ENCODE data around the gene LHFPL2. TPM values are rescaled to one million over a fixed set of nuclear protein-coding genes. Genes with fewer than 3 reads are reported as not detected.

The LHFPL2 gene
- total RNA-seq, 2 experiments from 2014 or later: 0.20 TPM; not detected in 1

DNA sequence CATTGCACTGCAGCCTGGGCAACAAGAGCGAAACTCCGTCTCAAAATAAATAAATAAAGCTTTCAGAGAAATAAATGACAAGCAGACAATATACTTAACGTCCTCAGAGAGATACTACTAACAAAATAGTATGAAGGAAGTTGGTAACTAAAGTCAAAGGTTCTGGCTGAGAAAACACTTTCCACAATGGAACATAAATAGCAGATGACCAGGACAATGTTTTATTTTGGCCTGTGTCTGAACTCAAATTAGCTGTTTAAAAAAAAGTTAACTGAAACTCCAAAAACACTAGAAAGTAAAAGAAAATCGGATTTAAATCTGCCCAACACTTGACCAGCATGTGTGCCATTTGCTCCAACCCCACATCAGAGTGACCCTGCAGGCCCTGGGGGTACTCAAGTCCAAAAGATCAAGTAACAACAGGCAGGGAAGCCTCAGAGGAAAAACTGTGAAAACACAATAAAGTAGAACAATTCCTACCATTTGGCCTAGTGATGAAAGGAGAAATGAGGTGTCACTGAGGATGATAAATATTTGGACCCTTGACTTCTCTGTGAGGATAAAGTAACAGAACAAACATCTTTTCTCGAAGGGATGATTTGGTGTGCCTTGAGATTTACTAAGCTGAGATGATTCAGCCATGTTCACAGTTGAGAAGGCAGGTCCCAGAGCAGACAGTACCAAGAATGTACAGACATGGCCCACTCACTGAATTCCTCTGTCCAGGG, 47.7 kb downstream of the LHFPL2 start:
- Mint-ChIP-seq H3K36me3 (ENCODE audit: low read depth) (no peaks in the 10 kb centered on the region), H3K27me3 (no peaks in the 10 kb centered on the region), H3K9me3 (no peaks in the 10 kb centered on the region), H3K4me1 (ENCODE audit: low read depth) (no peaks in the 10 kb centered on the region), H3K4me3 (no peak overlapping the region), H3K27ac (no peak overlapping the region)
- intact Hi-C loops (cut with micrococcal nuclease): no loop called here
- TF ChIP-seq, protein P1, sequence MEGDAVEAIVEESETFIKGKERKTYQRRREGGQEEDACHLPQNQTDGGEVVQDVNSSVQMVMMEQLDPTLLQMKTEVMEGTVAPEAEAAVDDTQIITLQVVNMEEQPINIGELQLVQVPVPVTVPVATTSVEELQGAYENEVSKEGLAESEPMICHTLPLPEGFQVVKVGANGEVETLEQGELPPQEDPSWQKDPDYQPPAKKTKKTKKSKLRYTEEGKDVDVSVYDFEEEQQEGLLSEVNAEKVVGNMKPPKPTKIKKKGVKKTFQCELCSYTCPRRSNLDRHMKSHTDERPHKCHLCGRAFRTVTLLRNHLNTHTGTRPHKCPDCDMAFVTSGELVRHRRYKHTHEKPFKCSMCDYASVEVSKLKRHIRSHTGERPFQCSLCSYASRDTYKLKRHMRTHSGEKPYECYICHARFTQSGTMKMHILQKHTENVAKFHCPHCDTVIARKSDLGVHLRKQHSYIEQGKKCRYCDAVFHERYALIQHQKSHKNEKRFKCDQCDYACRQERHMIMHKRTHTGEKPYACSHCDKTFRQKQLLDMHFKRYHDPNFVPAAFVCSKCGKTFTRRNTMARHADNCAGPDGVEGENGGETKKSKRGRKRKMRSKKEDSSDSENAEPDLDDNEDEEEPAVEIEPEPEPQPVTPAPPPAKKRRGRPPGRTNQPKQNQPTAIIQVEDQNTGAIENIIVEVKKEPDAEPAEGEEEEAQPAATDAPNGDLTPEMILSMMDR (IDR thresholded peaks at IDR 0.05): no peak
- DNase-seq (no peak), ATAC-seq (no peak)
- ChIA-PET POLR2A (no interaction called here), CTCF (interaction anchor here (1.4 kb wide), 1 partner anchor 140 kb away, joined by 3 read pairs; no protein-coding TSS in a partner anchor)

DNA sequence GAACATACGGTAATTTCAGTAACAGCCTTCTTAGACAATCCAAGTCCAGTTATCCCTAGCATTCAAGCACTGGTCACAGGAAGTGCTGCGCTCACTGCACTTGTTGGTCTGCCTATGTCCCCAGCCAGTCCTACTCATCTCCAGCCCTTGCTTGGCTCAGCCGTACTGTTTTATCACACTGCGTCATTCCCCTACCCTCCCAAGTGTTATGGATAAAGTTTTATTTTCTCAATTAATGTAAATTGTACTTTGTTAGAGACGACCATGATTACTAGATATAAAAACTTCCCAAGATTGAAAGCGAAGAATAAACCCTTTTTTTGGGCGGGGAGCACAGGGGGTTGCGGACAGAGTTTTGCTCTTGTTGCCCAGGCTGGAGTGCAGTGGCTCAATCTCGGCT, 49.6 kb downstream of the LHFPL2 start:
- H3K27ac Mint-ChIP-seq: no peak overlapping the region
- no peaks in the 10 kb centered on the region for H3K9me3 Mint-ChIP-seq
- intact Hi-C loops (cut with micrococcal nuclease): no loop called here
- ATAC-seq (no peak), DNase-seq (no peak)
- H3K4me1 Mint-ChIP-seq (ENCODE audit: low read depth): no peaks in the 10 kb centered on the region
- H3K27me3 Mint-ChIP-seq: no peaks in the 10 kb centered on the region
- ChIA-PET CTCF (no interaction called here), POLR2A (no interaction called here)
- H3K4me3 Mint-ChIP-seq: no peak overlapping the region
- TF ChIP-seq, protein P1 (IDR thresholded peaks at IDR 0.05): no peak
- H3K36me3 Mint-ChIP-seq (ENCODE audit: low read depth): no peaks in the 10 kb centered on the region

DNA sequence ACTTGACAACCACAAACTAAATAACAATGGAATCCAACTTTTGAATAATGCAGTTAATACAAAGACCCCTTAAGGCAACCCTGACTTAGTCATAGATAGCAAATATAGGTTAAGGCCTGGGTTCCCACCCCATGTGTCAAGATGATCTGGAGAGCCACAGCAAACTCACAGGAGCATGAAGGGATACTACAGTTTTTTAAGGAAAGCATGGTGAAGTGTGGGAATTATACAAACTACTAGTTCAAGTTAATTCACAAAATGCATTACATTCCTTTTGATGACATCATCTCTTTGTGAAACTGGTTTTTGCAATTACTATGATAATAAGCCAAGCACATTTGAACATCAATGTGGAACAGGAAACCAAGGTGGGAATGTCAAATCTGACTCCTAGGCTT, 50.6 kb downstream of the LHFPL2 start:
- Mint-ChIP-seq H3K27me3 (no peaks in the 10 kb centered on the region), H3K36me3 (ENCODE audit: low read depth) (no peaks in the 10 kb centered on the region), H3K4me1 (ENCODE audit: low read depth) (no peaks in the 10 kb centered on the region), H3K27ac (no peak overlapping the region), H3K4me3 (no peak overlapping the region), H3K9me3 (no peaks in the 10 kb centered on the region)
- DNase-seq (no peak), ATAC-seq (no peak)
- TF ChIP-seq, protein P1 (IDR thresholded peaks at IDR 0.05): no peak
- intact Hi-C loops (cut with micrococcal nuclease): no loop called here
- CTCF ChIA-PET: no interaction called here
- POLR2A ChIA-PET: no interaction called here

DNA sequence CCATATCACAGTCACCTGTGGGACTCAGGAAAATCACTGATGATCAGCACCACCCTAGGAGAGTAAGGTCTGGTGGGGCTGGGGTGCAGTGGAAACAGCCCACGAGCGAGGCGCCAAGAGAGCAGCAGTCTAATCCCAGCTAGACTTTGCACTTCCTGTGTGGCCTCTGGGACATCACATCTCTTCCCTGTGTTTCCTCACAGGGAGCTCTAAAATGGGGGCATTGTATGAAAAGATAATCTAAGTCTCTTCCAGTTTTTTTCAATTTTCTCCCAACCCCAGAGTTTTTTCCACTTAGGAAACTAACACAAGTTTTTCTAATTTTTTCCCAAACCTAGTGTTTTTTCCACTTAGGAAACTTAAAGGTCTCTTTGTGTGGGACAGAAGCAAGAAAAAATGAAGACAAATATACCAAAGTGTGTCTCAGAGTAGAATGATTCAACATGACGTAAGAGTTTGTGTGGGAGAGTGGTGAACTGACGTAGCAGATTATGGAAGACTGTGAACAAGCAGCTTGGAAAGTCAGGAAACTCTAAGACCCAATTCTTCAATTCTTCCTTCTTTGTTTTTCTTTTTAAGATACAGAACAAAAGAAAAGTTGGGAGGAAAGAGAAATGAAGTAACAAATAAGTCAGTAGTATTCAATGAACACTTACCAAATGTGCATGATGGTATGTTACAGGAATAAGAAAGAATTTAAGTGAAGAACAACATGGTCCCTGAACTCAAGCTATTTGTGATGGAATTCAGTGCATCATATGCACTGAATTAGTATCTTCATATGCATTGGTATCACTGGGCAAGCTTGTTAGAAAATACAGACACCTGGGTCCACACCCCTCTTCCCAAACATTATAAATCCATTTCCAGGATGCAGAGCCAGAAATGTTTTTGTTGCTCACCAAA, 51.3 kb downstream of the LHFPL2 start:
- no peak overlapping the region for H3K4me3 Mint-ChIP-seq

More for the DNA sequence above, 51.3 kb downstream of the LHFPL2 start:
- no peaks in the 10 kb centered on the region for H3K4me1 Mint-ChIP-seq (ENCODE audit: low read depth)
- H3K27ac Mint-ChIP-seq: no peak overlapping the region
- no peaks in the 10 kb centered on the region for H3K27me3 Mint-ChIP-seq
- ChIA-PET POLR2A (no interaction called here), CTCF (no interaction called here)
- ATAC-seq: no peak
- H3K36me3 Mint-ChIP-seq (ENCODE audit: low read depth): no peaks in the 10 kb centered on the region
- no peaks in the 10 kb centered on the region for H3K9me3 Mint-ChIP-seq
- TF ChIP-seq, protein P1 (IDR thresholded peaks at IDR 0.05): no peak
- no peak for DNase-seq
- intact Hi-C loops (cut with micrococcal nuclease): no loop called here

All from activated CD8-positive, alpha-beta T cell treated with anti-CD3 and anti-CD28 coated beads for 36 hours (primary cell).